Gastrocnemius medialis (tissue), 4 donors: ENCODE measurements around the gene FXYD7.

Experiments used
- POLR2A ChIP-seq, 2 donors: fragments of 450-650 bp; IDR thresholded peaks; one replicate each; pipeline ENCODE4 v1.6.1; 2017; ENCODE audit warnings: antibody characterized with exemption in 2 of 2, mild to moderate bottlenecking in 2 of 2, moderate library complexity in 2 of 2
- TF ChIP-seq, protein P1 (sequence below), 5 experiments: fragments of 450-650 bp in 3 of 5; fragments of 200-600 bp in 2 of 5; sonication (generic) in 2 of 5; IDR thresholded peaks in 4 of 5; conservative IDR thresholded peaks in 1 of 5; 1 replicate in 4 of 5; 2 replicates in 1 of 5; pipeline ENCODE4 v1.5.1; 2016 to 2019; ENCODE audit warnings: antibody characterized with exemption in 5 of 5, mild to moderate bottlenecking in 3 of 5, moderate library complexity in 3 of 5

DNA sequence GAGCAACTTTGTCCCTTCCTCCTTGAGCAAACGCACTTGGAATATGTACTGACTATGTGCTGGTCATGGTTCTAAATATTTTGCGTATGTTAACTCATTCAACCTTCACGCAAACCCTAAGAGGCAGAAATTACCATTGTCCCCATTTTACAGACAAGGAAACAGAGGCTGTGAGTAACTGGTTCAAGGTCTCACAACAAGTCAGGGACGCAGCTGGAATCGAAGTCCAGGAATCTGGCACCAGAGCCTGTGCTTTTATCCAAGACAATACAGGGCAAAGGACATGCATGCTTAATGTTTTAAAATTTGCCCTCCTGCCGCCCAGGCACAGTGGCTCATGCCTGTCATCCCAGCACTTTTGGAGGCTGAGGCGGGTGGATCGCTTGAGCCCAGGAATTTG, 16.6 kb downstream of the FXYD7 start:
- TF ChIP-seq, protein P1, sequence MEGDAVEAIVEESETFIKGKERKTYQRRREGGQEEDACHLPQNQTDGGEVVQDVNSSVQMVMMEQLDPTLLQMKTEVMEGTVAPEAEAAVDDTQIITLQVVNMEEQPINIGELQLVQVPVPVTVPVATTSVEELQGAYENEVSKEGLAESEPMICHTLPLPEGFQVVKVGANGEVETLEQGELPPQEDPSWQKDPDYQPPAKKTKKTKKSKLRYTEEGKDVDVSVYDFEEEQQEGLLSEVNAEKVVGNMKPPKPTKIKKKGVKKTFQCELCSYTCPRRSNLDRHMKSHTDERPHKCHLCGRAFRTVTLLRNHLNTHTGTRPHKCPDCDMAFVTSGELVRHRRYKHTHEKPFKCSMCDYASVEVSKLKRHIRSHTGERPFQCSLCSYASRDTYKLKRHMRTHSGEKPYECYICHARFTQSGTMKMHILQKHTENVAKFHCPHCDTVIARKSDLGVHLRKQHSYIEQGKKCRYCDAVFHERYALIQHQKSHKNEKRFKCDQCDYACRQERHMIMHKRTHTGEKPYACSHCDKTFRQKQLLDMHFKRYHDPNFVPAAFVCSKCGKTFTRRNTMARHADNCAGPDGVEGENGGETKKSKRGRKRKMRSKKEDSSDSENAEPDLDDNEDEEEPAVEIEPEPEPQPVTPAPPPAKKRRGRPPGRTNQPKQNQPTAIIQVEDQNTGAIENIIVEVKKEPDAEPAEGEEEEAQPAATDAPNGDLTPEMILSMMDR (IDR thresholded peaks at IDR 0.05 in 4 of 5, conservative IDR thresholded peaks at IDR 0.05 in 1 of 5) = no peak
- TF ChIP-seq POLR2A (IDR thresholded peaks at IDR 0.05) = no peak
